GM21723 (cell line): ENCODE data around the gene ZNF296.
"Not testable (repeated sequence)": the region's sequence is repeated elsewhere in the genome, so short reads cannot be mapped to it uniquely, and the experiment has no call there.

Source experiments
- ATAC-seq: cut with Tn5 transposase; IDR thresholded peaks from one replicate; pipeline ENCODE4 v1.9.1; 2021; ENCODE audit warnings: mild to moderate bottlenecking, moderate library complexity; ENCODE audit not compliant: unreplicated experiment

Gene ZNF296

DNA sequence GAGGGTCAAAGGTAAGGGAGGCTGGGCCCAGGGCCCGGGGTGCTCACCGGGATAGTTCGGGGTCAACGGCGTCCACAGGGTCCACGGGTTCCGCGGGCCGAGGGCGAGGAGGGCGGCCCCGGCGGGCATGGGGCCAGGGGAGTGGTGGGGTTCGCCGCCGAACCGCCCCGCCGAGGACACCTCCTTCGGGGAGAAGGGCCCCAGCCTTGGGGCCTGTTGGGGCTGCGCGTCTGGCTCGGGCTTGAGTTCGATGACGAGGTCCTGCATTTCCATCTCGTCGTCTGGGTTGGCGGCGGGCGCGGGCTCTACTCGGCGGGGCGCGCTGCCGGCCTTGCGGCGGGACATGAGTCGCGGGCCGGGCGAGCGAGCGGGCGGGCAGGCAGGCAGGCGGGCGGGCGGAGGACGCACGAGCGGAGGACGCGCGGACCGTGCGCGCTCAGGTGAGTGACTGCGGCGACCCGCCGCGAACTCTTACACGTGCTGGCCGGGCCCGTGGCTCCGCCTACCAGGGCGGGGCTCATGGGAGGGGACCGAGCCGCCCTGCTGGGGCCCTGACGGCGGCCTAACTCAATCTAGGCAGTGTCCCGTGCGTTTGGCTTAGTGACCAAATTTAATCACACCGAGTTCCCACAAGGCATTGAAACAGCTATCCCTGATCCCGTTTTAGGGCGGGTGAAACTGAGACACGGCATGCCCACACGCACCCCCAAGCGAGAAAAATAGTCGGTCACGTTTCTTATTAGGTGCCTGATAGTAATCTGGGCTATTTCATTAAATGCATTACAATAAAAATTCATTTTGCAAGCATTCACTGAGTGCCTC is at the start of gene ZNF296:
TSS of gene ZNF296 (minus strand) at position 450 of the 822 bp plus-strand sequence. CDS start at position 345, 105 bp downstream.
- ATAC-seq = peak; percentile 48

DNA sequence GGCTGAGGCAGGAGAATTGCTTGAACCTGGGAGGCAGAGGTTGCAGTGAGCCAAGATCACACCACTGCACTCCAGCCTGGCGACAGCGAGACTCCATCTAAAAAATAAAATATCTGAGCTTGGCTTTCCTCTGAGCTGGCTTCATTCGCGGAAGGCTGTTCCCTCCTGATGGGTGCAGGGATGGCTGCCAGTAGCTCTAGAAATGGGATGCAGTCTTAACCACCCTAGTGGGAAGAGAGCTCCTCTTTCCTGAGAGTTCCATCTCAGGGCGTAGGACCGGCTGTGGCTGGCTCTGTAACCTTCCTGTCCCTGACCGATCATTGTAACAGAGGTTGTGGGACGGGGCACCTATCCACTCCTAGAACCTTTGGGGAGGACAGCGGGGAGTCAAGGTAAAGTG is 49.1 kb upstream of the ZNF296 start:
- ATAC-seq = no peak

DNA sequence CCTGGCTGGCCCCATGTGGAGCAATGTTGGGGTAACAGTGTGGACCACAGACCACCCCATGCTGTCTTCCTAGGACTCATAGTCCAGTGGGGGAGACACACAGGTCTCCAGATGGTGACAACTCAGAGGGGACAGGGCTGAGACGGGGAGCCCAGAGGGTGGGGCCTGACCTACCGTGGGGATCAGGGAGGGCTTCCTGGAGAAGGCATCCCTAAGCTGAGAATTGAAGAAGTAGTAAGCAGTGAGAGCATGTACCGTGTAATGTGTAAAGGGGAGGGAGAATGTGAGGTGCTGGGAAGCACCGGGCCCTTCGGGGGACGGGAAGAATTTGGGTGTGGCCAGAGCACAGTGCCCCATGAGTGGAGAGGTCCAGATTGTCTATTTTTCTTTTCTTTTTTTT is 47.7 kb upstream of the ZNF296 start:
- no peak for ATAC-seq

DNA sequence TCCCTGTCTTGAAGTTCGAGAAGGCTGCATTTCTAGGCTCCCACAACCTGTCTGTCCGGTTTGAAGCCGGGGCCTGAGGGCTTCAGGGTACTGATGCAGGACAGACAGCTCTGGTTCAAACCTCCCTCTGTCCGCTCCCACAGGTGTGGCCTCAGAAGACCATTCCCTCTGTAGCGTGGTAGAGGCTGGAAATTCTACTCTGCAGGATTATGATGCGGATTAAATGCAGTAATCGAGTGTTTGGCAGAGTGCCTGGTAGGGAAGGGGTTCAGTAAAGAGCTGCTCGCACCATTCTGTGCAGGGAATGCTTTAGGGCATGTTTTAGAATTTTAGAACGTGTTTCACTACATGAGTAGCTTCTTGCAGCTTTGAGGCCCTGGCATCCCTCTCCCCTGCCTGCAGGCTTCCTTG is 47.2 kb upstream of the ZNF296 start:
- ATAC-seq = no peak

DNA sequence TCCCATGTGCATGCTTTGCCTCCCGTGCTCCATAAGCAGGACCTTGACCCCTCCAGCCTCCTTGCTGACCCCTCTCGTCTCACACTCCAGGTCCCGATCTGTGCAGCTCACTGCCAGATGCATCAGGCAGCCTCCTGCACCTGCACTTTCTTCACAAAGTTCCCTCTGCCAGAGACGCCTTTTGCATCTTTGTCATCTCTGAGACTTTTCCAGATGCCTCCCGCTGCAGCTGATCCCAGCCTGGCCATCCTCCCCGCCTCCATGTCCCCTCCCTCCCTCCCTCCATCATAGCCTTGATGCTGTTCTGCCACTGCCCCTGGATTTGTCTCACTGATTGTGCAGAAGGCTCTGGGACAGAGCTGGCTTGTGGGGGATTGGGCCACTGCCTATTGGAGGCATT is 46.6 kb upstream of the ZNF296 start:
- no peak for ATAC-seq

DNA sequence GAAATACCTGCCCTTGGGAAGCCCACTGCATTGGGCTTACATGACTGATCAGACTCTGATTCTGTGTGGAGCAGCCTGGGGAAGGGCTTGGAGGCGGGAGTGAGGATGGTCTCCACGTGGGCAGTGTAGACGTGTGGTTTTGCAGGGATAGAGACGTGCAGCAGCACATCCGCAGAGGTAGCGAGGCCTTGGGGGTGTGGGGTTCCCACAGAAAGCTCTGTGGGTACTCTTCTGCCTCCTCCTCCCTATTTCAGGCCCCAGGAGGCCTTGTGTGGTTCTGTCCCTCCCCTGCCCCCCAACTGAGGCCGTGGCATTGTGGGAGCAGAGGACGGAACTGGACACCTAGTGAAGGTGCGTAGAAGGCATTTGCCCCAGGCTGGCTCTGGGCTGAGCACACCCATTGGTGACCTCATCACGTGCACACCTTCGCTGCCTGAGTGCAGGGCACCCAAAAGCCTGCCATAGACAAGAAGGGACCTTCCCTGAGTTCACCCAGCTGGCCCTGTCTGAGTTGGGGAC is 45.6 kb upstream of the ZNF296 start:
- ATAC-seq = no peak

DNA sequence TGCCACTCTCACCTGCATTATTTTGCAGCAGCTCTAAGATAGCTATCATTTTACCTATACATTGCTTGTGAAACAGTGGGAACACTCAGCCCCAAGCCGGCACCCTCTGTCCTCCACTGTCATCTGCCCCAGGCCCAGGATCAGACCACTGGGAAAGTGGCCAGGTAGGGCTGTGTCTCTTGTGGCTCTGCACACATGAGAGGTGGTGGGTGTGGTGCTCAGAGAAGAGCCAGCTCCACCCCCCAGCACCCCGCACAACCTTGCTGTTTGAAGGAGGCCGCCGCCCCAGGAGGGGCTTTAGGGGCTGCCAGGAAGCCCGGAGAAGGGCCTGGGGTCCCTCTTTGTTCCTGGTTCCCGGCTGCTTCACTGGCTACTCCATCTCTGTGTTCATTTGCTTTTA is 43.3 kb upstream of the ZNF296 start:
- no peak for ATAC-seq

DNA sequence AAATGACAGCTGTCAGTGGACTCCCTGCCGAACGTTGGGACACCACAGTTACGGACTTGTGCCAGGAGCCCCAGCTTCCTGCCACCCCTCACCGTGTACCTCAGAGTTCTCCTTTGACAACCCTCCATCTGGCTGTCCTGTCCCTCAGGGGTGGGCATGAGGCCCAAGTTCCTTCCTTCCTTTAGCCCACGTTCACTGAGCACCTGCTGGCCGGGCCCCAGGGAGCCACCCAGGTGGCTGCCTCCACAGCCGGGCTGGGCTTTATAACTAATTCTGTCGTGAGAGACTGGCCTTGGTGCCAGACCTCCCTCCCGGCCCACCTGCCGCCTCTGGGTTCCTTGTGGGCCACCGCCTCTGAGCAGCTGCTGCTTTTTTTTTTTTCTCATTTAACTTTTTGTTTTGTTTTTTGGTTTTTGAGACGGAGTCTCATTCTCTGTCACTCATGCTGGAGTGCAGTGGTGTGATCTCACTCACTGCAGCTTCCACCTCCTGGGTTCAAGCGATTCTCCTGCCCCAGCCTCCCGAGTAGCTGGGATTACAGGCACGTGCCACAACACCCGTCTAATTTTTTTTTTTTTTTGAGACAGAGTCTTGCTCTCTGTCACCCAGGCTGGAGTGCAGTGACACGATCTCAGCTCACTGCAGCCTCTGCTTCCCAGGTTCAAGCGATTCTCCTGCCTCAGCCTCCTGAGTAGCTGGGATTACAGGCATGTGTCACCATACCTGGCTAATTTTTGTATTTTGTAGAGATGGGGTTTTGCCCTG is 42.5 kb upstream of the ZNF296 start:
- ATAC-seq = peak; percentile 47

DNA sequence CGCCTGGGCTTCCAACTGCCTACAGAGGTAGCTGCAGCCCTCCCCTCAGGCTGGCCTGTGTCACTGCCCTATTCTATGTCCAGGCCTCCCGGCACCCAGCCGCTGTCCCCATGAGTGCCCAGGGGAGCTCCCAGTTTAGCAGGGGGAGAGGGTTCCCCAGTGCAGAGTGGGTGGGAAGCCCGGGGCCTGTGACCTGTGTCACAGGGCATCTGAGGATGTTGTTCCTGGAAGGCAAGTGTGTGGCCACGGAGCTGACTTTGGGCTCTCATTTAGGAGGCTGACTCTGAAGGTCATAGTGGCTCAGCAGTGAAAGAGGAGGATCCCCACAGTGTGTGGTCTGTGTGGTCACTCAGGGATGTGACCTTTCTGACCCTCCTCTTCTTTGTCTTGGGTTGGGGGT is 41.8 kb upstream of the ZNF296 start:
- ATAC-seq = peak; percentile 4

DNA sequence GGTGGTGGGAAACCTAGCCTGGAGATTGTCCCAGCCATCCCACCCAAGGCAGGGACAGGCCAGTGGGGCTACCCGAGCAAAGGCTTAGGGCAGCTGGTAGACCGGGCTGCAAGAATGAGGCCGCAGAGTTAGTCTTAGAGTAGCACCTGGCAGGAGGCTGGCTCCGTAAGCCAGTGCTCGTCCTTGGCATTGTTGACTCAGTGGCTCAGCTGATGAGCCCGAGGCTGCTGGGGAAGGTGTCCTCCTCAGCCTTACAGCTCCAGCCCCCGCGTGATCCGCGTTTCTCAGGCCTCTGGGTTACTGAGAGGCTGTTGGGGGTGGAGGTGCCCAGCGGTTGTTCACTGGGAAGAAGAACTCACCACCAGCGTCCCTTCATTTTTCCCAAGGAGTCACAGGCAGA is 41.4 kb upstream of the ZNF296 start:
- peak; percentile 2 for ATAC-seq

DNA sequence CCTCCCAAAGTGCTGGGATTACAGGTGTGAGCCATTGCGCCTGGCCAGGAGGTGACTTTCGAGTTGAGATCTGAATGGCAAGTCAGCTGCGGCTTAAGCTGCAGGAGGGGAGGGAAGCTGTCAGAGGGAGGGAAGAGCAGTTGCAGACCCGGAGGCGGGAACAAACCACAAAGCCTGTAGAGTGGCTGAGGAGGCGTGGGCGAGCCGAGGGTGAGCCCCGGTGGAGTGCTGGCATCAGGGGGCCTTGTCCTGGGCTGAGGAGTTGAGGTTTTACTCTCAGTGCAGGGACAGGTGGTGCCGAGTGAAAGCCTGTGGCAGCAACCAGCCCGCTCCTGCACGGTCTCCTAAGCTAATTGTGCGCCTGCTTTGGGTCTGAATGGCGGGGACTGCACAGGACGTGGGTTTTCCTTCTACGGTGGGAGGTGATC is 40.9 kb upstream of the ZNF296 start:
- ATAC-seq = peak; percentile 41

DNA sequence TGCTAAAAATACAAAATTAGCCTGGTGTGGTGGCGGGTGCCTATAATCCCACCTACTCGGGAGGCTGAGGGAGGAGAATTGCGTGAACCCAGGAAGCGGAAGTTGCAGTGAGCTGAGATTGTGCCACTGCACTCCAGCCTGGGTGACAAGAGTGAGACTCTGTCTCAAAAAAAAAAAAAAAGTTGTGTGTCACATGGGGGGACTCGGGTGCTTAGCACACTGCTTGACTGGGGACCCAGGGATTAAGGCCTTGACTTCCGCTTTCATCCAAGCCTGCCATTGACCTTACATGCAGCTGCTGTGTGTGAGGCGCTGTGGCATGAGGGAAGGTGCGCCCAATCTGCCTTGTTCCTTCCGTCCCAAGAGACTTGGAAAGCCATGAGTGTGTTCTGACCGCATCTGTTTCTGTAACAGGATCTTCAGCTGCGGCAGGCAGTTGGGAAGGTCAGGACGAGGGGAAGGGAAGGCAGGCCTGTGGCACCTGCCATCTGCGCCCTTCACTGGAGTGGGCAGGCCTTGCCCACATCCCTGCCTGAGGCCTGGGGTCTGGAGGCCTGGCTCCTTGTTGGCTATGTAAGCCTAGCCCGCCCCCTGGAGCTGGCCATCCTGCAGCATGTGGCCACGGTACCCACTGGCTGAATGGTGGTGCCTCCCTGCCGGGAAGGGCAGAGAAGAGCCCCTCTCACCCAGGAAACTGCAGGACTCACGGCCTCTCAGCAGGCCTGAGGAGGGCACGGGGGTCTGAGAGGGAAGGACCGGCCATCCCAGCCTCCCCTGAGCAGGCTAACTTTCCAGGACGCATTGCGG is 39.7 kb upstream of the ZNF296 start:
- no peak for ATAC-seq

DNA sequence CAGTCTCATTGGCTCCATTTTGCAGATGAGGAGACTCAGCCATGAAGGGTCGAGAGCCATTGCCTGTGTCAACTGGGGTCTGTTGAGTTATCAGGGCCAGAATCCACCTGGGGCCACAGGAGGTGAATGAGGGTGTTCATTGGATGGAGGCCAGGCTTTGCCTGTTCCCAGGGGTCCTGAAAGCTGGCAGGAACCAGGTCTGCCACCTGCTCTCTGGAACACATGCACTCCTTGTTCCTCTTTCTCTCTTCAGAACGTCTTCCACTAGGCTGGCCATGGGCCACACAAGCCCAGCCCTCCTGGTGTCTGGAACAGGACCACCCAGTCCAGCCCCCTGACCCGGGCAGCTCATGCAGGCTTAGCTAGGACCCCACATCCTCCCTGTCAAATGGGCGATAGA is 37.8 kb upstream of the ZNF296 start:
- no peak for ATAC-seq

DNA sequence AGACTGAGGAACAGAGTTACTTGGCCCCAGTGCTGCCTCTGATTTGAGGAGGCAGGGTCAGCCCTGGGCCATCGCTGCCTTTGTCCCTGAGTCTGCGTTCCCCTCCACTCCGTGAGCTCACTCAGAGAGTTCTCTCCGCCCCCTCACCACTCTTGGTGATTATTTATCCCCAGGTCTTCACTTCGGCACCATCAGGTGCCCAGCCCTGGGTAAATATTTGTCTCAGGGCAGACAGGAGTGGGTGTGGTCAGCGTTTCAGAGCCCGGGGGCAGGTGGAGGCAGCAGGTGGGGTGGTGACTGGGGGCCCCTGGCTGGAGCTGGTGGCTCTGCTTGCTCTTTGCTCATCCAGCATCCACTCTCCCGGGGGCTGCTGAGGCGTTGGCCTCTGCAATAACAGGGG is 37.4 kb upstream of the ZNF296 start:
- ATAC-seq = no peak

DNA sequence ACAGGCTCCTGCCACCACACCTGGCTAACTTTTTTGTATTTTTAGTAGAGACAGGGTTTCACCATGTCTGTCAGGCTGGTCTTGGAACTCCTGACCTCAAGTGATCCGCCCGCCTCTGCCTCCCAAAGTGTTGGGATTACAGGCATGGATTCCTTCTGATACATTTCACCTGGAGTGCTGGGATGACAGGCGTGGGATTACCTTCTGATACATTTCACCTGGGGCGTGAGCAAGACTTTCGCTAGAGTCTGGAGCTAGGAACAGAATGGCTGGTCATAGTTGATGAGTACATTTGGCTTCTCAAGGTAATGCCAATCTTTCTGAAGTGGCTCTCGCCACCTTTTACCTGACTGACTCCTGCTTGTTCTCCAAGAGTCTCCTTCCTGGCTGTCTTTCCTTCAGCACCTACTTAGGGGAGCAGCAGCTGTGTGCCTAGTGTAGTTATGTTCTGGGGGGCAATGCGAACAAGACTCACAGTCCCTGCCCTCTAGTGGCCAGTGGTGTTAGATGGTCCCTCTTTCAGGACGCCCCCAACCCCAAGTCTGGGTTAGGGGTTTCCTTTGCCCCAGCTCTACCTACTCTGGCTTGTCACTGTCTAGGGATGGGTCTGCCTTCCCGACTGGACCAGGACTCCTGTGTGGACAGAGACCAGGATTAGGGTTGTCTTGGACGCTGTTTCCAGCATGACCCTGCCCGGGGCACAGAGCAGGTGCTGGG is 36.0 kb upstream of the ZNF296 start:
- ATAC-seq = no peak

DNA sequence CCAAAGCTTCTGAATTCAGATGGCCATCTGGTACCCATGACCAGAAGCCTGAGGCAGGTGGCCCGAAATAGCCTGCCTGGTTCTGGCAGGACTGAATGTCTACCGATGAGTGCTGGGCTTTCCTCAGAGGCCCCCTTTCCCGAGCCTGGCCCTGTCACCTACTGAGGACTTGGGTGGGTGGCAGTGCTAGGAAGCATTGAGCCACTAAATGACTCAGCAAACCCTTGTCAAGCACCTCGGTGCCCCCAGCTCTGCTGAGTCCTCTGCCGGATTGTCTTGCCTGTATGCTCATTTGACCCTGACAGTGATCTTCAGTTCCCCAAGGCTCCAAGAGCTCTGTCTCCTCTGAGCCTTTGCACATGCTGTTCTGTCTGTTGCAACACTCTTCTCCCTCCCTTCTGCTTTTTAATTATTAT is 34.6 kb upstream of the ZNF296 start:
- no peak for ATAC-seq

DNA sequence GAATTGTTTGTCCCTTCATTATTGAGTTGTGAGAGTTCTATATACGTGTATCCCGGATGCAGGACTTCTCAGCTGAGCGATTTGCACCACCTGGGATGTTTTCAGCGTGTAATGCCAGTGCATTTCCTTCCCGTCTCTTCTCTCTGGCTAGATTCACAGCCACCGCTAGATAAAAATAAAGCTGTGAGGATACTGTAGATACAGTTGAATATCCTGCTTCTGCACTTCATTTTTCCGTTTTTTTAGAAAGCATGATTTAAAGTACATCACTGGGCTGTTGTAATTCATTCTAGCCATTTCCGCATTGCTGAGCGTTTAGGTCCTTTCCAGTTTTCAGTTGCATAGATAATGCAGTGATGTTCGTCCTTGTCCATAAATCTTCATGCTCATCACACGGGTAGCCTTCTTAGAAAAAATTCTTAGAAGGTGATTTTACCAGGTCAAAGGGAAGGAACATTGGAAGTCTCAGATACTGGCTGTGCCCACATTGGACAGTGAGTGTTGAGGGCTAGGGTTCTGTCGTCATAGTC is 31.4 kb upstream of the ZNF296 start:
- no peak for ATAC-seq

DNA sequence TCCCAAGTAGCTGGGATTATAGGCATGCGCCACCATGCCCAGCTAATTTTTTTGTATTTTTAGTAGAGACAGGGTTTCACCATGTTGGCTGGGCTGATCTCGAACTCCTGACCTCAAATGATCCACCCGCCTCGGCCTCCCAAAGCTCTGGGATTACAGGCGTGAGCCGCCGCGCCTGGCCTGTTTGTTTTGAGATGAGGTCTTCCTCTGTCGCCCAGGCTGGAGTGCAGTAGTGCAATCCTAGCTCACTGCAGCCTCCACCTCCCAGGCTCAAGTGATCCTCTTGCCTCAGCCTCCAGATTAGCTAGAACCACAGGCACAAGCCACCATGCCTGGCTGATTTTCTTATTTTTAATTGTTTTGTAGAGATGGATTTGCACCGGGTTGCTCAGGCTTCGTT is 30.1 kb upstream of the ZNF296 start:
- ATAC-seq = not testable (repeated sequence)

DNA sequence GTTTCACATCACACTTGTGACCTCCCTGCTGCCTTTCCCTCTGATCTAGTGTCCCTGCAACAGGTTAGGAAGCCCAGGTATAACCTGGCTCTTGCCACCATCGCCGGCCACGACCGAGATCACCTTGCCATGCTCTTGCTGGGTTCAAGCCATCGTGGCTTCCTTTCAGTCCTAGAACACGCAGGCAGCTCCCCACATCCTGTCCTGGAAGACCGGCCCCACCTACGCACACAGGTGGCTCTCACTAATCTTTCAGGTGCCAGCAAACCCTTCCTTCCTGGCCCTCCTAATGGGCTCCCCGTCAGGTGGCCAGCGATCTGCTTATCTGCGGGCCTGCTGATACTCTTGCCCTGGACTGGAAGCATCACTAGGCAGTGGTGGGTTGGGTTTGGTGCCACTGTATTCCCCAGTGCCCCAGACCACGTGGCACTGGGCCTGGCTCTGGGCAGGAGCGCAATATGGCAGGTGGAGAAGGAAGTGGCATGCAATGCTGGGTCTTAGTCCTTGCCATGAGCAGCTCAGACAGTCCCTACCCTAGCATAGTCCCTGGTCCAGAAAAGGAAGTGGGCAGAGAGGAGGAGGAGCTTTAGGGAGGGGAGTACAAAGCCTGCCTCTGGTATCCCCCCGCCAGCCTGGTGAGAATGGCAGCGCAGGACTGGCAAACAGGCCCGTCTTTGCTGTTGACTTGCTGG is 28.5 kb upstream of the ZNF296 start:
- no peak for ATAC-seq
